Kasumi-1 (cell line): Measurements from ENCODE around the gene PDE7B.
"Not testable (repeated sequence)": the region's sequence is repeated elsewhere in the genome, so short reads cannot be mapped to it uniquely, and the experiment has no call there.

Experiments used
- DNase-seq, 2 experiments: peaks; one replicate each; lab custom pipeline; 2025; lab: John Stamatoyannopoulos, UW

Gene PDE7B

DNA sequence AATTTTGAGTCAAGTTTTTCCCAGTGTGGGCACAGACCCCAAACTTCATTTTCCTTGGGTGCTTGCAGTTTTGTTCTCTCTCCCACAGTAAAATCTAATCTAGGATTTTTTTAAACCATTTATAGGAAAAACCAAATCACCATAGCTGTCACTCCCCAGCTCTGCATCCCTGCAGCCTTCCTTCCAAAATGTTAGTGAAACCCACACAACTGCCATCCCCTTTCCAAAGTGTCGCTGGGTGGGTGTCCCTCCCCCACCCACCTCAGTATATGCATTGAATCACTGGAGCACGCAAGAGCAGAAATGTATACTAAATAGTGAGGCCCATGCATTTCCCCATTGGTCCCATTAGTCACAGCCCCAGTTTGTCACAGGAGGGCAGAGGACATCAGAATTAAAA is 260.3 kb downstream of the PDE7B start:
- no peak for DNase-seq

DNA sequence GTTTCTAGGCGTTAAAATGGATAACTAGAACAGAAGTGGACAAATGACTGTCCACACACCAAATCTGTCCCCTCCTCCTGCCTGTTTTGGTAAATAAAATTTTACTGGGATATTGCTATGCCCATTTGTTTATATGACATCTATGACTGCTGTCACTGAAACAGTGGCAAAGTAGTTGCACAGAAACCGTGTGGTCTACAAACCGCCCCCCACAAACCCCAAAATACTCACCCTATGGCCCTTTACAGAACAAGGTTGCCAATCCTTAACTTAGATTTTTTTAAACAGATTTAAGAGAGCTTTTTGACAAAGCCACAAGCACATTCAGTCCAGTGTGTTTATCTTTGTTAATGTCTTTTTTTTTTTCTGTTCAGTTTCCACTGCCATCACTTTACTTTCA is 260.8 kb downstream of the PDE7B start:
- no peak for DNase-seq

DNA sequence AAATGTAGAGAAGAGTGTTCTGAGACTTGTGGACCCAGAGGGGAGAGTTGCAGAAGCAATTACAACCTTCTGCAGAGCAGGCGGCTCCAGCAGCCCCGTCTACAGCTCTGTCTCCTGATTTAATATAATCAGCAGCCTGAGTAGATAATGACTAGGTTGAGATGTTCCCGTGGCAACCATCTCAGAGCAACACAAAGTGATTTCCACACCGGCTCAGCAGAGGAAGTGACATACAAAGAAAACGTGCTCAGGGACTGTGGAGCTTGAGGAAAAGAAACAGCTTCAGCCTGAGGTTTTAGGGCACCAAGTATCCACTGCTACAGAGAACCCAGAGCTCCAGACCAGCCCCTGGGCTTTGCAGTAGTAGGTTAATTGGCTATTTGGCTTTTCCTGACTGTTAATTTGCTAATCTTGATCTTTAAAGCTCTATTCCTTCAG is 262.3 kb downstream of the PDE7B start:
- DNase-seq: peak; percentile 78 to 86

DNA sequence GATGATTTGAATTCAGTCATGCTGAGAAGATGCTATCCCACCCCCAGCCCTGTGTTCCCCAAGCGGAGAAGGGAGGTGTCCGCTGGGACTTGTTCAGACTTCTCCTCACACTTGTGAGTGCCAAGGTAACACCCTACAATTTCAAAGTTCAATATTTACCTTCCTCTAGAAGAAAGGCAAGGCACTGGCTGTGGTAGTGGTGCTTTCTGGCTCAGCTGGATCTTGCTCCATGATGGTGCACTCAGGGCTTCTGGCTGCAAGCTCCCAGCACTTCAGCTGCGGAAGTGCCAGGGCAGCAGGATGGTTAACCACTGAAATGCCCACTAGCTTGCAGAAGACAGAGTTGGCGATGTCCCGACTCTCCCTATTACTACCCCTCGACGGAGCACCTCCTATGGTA is 263.2 kb downstream of the PDE7B start:
- no peak for DNase-seq

DNA sequence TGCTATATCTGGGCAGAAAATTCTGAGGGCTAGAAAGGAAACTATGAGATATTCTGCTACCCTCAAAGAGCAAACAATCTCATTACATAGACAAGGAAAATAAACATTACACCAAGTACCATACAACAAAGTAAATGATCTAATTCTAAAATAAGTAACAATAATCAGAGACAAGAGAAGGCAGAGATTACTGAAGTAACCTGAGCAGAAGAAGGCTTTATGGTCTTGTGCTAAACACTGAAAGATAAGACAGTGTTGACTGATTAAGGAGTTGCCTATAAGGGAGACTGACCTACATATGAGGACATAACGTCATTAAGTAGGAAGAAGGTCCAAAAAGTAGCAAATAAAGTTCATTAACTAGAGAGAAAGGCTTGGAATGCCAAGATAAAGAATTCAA is 264.4 kb downstream of the PDE7B start:
- no peak for DNase-seq

DNA sequence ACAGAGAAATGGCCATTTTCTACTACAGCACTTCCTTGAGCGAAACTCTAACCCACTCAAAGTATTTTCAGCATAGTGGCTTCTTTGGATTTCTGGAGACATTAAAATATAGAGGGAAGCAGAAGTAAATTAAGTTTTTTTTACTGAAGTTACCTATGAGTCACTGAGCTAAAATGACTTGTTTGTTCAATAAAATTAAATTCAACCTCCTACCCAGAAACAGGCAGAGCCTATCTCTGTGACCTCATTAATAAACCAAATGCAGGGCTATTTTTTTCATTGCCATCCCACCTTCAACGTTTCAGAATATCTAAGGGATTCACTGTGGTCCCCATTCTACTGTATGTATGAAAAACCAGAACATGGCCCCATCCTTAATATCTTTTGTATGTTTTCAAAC is 265.6 kb downstream of the PDE7B start:
- no peak for DNase-seq

DNA sequence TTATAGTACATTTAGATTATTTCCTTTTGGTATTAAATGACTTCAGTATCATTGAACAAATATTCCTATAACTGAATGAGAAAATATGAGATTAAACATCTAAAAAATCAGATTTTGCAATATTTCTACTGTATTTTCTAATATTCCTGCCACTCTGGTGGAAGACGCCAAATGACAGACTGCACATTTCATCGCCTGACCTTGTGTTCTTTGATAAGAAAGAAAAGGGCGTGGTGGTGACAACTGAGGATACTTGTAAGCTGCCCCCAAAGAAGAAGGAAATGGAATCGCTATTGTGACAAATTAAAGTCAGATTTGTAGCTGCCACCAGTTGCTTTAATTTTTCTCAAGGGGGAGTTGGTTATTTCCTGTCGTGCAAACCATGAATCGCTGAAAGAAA is 267.3 kb downstream of the PDE7B start:
- no peak for DNase-seq

DNA sequence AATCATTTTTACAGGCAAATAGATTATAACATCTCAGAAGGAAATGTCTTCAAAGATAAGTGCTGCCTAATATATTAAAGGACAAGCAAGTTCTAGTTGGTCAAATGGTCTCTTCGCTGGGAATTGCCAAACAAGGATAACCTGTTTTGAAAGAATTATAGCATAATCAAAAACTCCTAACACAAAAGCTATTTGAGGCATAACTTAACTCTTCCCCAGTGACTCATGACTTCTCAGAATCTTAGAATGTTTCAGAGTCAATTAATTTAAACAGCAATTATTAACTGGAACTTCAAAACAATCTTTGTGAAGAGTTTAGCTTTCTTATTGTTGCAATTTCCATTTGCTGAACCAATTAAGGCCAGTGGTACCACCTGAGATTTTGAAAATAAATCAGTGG is 272.0 kb downstream of the PDE7B start:
- DNase-seq: no peak

DNA sequence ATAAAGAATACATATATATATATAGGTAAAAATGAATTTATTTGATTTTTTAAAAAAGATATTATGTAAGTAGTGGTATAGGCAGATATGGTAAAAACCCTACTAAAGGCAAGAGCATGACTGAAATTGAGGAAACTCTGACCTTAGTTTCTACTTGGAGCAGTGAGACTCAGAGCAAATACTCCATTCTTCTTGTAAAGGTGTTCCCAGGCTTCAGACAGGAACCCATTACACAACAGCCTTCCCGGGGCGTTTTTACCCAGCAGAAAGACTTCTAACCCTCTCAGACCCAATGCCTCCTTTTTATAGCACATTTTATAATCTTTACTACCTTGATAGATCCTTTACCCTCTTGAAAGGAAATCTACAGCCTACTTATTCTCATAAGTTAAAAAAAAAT is 274.1 kb downstream of the PDE7B start:
- no peak for DNase-seq

DNA sequence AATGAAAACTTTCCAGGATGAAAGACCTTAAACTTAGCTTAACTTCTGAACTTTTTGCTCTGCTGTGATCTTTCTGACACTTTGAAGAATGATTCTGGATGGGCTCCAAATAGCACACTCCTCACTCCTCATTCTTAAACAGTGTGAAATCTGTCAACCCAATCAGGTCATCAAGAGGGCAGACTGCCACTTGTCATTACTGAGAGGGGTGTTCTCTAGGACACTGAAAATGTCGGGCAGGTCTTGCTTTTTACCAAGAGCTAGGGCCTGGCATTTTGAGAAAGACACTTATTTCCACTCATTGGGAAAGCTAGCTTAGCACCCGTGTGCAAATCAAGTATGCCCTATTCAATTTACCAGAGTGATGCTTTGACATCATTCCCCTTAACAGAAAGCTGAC is 276.4 kb downstream of the PDE7B start:
- DNase-seq: no peak

DNA sequence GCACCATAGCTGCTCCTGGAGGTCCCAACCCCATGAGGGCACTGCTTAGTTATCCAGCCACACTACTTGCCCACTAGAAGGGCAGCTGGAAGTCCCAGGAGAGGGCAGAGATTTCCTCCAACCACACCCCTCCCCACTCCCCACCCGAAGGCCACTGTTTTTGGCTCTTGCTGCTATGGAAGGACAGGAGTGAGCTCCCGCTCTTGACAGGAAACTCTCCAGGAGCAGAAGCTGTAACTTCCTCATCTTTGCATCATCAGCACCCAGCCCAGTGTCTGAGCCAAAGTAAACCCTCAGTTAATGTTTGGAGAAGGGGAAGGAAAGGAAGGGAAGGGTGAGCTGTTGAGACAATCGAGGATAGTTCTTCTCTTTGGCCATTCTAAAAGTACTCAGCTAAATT is 277.9 kb downstream of the PDE7B start:
- DNase-seq: peak; percentile 39 to 63

DNA sequence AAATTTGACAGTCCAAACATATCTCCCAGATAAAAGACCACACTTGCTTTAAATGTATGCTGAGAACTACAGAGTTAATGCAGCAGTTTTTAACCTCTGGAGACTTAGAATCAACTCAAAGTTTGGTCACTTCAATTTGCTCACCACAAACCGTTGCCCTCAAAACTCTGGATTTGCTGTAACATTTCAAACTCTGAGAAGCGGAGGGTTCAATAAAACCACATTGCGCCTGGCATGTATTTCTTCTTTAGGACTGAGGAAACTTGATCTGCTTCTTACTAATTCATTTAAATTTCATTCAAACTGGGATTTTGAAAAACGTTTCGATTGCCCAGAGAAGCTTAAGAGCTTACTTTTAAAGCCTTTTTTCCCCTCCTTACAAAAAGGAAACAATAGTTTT is 282.8 kb downstream of the PDE7B start:
- DNase-seq: no peak

DNA sequence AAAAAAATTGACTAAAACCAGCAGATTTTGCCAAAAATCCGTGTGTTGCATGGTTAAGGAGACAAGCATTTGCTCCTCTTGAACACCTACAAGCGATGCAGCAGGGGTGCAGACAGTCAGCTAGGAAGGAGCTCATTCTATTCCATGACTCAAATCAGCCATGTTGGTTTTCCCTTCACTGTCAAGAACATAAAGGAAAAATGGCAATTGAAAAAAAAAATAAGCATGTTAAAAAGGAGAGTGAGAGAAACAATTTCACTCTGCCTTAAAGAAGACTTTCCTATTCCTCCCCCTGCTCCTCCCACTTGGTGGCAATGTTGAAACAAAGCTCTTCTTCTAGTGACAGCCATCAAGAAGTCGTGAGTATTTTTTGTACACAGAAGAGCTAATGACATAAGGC is 283.2 kb downstream of the PDE7B start:
- DNase-seq: no peak

DNA sequence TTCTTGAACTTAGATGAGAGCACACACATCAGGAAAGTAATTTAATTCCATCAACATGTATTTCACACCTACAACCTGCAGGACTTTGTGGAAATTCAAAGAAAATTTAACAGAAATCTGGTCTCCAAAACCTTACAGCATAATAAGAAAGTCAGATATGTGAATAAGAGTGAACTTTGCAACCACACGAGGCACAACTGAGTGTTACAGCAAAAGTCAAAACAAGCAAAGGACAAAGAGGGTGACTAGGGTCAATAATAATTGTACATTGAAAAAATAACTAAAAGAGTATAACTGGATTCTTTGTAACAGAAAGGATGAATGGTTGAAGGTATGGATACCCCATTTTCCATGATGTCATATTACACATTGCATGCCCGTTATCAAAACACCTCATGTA is 284.8 kb downstream of the PDE7B start:
- no peak for DNase-seq

DNA sequence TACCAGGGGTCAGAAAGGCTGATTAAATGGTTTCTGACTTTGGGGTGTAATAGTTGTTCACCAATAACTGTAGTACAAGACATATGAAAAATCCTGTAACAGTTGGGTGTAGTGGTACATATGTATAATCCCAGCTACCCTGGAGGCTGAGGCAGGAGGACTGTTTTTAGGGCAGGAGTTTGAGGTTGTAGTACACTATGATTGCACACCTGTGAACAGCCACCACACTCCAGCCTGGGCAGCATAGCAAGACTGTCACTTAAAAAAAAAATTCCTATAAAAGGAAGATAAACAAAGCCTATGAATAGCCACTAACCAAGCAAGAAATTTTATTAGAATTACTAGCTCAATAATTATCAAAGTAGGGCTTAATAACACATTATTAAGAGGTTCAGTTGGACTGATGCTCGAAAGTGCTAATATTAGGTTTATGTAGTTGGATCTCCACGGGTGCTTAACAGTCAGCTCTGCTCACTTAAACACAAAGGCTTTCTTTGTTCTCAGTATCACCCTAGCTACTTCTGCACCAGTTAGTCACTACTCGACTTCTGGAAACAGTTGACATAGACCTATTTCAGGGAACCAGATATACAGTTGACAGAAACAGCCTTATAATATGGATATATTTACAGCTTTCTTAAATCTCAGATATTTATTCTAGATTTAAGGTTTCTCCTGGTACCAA is 285.6 kb downstream of the PDE7B start:
- DNase-seq: no peak

DNA sequence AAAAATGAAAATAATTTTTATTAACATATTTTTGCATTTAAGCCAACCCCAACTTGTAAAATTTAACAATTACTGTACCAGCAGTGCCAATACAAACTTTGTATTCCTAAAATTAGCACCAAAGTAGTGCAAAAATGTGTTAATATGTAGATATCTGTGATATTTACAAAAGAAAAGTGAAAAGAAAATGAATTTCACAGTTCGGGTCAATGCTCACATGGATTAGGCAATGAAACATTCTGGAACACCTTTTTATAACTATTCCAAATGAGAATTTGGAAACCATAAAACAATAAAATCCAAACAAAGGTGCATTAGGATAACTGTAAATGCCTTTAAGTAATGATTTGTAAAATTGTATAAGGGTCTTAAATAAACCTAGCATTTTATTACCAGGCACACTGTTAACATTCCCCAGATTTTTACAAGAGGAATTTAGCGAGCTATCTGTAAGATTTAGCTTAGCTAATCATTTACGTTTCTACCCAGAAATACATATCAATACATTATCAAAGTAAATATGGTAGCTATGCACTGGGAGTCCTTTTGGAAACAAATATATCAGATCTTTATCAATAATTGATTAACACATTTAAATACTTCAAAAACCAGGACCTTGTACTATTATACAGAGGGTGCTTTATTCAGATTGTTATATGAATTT is 286.4 kb downstream of the PDE7B start:
- DNase-seq: no peak

DNA sequence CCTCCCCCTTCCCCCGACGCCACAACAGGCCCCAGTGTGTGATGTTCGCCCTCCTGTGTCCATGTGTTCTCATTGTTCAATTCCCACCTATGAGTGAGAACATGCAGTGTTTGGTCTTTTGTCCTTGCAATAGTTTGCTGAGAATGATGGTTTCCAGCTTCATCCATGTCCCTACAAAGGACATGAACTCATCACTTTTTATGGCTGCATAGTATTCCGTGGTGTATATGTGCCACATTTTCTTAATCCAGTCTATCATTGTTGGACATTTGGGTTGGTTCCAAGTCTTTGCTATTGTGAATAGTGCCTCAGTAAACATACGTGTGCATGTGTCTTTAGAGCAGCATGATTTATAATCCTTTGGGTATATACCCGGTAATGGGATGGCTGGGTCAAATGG is 287.6 kb downstream of the PDE7B start:
- not testable (repeated sequence) for DNase-seq

DNA sequence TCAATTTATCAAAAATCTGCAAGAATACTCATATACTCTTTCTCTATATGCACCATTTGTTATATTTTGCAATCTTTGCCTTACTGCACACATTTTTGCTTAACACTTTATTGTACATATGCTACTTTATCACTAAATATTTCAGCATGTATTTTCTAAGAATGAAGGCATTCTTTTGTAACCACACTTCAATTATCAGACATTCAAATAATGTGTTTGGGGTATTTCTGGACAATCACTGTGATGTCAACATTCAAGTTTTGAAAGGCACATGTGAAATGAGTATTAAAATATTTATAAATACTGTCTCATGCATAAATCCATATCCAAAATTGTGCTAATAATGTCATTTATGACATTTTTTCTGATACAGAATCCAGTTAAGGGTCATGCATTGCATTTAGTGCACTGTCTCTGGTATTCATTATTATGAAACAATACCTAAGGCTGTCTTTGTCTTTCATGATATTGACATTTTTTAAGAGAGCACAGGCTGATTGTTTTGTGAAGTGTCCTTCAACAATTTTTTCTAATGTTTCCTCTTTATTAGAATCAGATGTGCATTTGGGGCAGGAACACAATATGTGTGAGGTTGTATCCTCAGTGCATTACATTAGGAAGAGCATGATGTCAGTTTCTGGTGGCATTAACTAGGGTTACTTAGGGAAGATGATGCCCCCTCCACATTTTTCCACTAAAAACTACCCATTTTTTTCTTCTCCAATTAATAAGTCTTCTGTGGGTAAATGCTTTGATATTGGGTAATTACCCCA is 292.9 kb downstream of the PDE7B start:
- DNase-seq: no peak

DNA sequence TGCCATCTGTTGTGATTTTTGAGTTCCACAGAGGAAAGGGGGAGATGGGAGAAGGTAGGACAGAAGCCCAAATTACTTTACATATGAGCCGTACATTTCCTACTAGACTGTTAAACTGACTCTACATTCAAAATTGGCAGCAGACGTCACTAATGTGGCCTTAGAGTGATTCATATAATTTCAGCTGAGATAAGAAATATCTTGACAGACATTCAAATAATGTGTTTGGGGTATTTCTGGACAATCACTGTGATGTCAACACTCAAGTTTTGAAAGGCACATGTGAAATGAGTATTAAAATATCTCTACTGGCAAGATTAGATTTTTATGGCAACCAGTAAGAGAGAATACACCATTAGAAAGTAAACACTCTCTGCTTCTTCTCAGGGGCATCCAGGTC is 294.6 kb downstream of the PDE7B start:
- no peak for DNase-seq

DNA sequence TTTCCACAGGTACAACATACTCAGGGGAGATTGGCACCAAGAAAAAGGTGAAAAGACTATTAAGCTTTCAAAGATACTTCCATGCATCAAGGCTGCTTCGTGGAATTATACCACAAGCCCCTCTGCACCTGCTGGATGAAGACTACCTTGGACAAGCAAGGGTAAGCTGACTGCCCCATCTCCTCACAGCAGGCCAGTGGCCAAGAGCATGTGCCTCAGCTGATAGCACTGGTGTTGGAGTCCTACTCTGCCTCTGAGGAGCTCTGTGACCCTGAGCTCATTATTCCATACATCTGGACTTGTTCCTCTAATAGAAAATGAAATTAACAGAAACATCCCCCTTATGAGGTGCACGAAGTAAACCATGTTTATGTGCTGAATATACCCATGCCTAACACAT is 295.8 kb downstream of the PDE7B start:
- DNase-seq: no peak

DNA sequence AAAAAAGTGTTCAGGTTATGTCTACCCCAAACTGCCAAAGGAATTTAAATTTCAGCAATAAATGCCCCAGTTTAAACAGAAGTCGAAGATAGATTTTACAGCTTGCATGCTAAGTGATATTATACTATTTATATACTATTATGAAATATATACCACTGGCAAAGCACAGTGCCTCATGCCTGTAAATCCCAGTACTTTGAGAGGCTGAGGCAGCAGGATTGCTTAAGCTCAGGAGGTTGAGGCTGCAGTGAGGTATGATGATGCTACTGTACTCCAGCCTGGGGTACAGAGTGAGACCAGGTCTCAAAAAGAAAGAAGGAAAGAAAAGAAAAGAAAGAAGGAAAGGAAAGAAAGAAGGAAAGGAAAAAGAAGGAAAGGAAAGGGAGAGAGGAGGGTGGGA is 296.6 kb downstream of the PDE7B start:
- no peak for DNase-seq

DNA sequence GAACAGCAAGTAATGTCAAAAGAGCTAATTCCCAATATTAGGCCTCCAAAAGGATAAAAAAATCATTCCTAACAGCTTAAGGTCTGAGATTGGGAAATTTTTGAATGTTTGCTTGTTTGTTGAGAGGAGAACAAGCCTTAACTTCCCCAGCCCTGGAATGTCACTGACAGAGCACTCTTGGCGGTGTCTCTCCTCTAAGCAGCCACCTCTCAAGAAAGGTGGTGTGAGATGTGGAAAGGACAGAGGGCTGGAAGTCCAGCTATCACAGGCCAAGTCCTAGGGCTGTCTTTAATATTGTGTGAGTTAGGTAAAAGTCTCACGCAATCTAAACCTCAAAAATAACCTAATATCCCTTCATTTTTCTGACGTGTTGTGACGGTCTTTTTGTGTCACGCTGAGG is 297.0 kb downstream of the PDE7B start:
- DNase-seq: no peak

DNA sequence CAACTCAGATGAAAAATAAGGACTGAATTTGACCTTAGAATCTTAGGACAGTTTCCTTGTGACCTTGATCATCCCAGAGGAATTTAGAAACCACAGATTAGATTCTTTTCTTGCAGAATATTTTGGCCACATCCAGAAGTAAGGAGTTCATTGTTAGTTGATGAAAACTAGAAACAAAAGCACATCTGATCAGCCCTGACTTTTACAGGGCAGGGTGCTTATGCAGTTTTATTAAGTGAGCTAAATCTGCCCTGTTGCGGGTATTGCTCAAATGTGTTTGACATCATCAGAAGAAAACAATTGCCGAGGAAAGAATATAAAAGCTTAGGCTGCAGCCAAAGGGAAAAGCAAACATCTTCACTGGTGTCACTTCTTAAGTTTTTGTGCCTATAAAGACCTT is 297.8 kb downstream of the PDE7B start:
- no peak for DNase-seq
